ENCODE measurements around the gene LTBP1. TPM values are rescaled to one million over a fixed set of nuclear protein-coding genes. Genes with fewer than 3 reads are reported as not detected.

LTBP1 gene
- total and polyA plus RNA-seq, 2 donors (not counting 1 experiment from before 2014, with no cell fraction given), result 0.69 TPM; not detected in 1

DNA sequence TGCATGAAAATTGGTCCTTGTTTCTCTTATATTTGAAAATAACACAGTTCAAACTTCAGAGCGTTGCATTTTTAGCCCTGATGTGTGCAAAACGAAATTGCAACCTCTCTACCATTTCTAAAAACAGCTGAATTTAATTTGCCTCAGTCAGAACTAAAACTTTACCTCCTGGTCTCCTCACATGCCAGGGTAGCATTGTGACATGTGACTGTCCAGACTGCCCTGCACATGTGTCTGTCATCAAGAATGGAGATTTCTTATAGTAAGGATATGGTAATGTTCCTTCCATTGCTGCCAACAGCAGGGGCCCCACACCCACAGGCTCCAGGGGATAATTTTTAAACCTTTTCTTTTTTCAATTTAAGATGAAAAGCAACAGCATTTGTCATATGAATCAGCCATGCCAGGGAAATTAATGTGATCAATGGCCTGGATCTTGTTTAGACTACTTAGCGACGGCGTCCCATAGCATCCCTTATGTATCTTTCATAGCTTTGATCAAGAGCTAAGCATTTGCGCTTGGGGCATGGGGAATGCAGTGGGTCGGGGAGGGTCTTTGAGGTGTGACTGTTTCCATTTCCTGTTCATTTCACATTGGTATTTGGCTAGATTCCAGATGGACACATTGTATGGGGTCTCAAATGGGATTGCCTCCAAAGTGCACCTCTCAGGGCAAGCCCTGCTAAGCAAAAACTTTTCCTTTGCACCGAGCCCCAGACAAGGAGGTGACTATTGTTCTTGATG lies 437.3 kb downstream of the LTBP1 start:
- H4K20me1 ChIP-seq (ENCODE audit: control insufficient read depth, insufficient read depth, low read length, poor library complexity, severe bottlenecking), result no peaks in the 10 kb centered on the region

DNA sequence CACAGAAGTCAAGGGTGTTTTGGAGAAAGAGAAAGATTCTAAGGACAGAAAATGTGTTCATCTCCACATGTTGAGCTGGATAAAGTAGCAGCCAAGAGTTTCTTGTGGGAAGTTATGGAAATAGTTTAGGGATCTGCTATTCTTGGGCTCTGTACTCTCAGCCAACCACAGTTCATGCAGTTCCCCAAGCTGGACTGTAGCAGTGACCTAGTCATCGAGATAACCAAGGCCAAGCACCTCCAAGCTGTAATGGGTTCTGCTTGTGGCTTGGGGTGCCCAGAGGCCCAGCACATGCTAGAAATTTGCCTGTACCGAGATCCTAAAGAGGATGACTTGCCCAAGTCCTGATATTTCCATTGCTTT lies 437.8 kb downstream of the LTBP1 start:
- no peak overlapping the region for H3K4me3 ChIP-seq (ENCODE audit: control extremely low read depth in 1 of 5, extremely low read depth in 1 of 5, insufficient read depth in 1 of 5, low read depth in 2 of 5, low read length in 4 of 5)
- no peaks in the 10 kb centered on the region for H4K20me1 ChIP-seq (ENCODE audit: control insufficient read depth, insufficient read depth, low read length, poor library complexity, severe bottlenecking)
- H3K9ac ChIP-seq (ENCODE audit: low read length), result no peak overlapping the region
- H3K27ac Mint-ChIP-seq, result no peak overlapping the region
- H3K27ac ChIP-seq (ENCODE audit: low read length in 2 of 2), result no peak overlapping the region
- DNase-seq, result no peak
- CTCF ChIA-PET, result interaction anchor here (1.6 kb wide), 1 partner anchor 11 kb away, joined by 5 read pairs; no protein-coding TSS in a partner anchor
- H3K36me3 ChIP-seq (replicated peaks in 1 of 2; ENCODE audit: control extremely low read depth in 1 of 2, control insufficient read depth in 1 of 2, extremely low read depth in 1 of 2, insufficient read depth in 2 of 2, low read length in 1 of 2), result no peaks in the 10 kb centered on the region
- H2AFZ ChIP-seq (ENCODE audit: insufficient read depth, low read depth, low read length, poor library complexity, severe bottlenecking), result no peak overlapping the region
- no peaks in the 10 kb centered on the region for H3K27me3 ChIP-seq (replicated peaks in 1 of 4; ENCODE audit: control extremely low read depth in 1 of 4, control insufficient read depth in 3 of 4, insufficient read depth in 4 of 4, low read length in 3 of 4)
- H3K27me3 Mint-ChIP-seq, result peaks cover 4% of the 10 kb centered on the region
- peaks cover 0 to 6% (median 0%) of the 10 kb centered on the region in 3 donors for H3K9me3 ChIP-seq (ENCODE audit: control extremely low read depth in 1 of 3, control insufficient read depth in 2 of 3, insufficient read depth in 1 of 3, low read length in 2 of 3)
- H3K4me3 Mint-ChIP-seq, result no peak overlapping the region
- no peak for TF ChIP-seq EZH2 (IDR thresholded peaks at IDR 0.05; ENCODE audit: borderline replicate concordance, insufficient read depth, low read depth, low read length, poor library complexity, severe bottlenecking)
- TF ChIP-seq, protein P1, sequence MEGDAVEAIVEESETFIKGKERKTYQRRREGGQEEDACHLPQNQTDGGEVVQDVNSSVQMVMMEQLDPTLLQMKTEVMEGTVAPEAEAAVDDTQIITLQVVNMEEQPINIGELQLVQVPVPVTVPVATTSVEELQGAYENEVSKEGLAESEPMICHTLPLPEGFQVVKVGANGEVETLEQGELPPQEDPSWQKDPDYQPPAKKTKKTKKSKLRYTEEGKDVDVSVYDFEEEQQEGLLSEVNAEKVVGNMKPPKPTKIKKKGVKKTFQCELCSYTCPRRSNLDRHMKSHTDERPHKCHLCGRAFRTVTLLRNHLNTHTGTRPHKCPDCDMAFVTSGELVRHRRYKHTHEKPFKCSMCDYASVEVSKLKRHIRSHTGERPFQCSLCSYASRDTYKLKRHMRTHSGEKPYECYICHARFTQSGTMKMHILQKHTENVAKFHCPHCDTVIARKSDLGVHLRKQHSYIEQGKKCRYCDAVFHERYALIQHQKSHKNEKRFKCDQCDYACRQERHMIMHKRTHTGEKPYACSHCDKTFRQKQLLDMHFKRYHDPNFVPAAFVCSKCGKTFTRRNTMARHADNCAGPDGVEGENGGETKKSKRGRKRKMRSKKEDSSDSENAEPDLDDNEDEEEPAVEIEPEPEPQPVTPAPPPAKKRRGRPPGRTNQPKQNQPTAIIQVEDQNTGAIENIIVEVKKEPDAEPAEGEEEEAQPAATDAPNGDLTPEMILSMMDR (IDR thresholded peaks at IDR 0.05), result no peak
- WGBS (ENCODE audit: insufficient coverage), result 100% methylated on average over 1 of the region's 2 CpGs
- peaks cover 16% of the 10 kb centered on the region for H3K4me1 Mint-ChIP-seq
- H3K4me2 ChIP-seq (replicated peaks; ENCODE audit: low read depth, low read length, poor library complexity, severe bottlenecking), result no peak overlapping the region
- H3K9me3 Mint-ChIP-seq (ENCODE audit: insufficient read depth), result no peaks in the 10 kb centered on the region
- H3K79me2 ChIP-seq (ENCODE audit: control insufficient read depth, insufficient read depth, low read length), result no peaks in the 10 kb centered on the region
- intact Hi-C loops (cut with micrococcal nuclease), result no loop called here
- POLR2A ChIA-PET, result no interaction called here
- peaks cover 4 to 15% of the 10 kb centered on the region in 2 donors for H3K4me1 ChIP-seq (ENCODE audit: control insufficient read depth in 2 of 2, insufficient read depth in 2 of 2, low read length in 2 of 2)
- no peak for ATAC-seq (ENCODE audit: low read depth)

More for the DNA sequence above, 437.3 kb downstream of the LTBP1 start:
- intact Hi-C loops (cut with micrococcal nuclease), result no loop called here
- Histone ChIP-seq H3K9me3 (ENCODE audit: control extremely low read depth in 1 of 3, control insufficient read depth in 2 of 3, insufficient read depth in 1 of 3, low read length in 2 of 3) (peaks cover 0 to 6% (median 0%) of the 10 kb centered on the region in 3 donors), H3K4me2 (replicated peaks; ENCODE audit: low read depth, low read length, poor library complexity, severe bottlenecking) (no peak overlapping the region), H3K27ac (ENCODE audit: low read length in 2 of 2) (no peak overlapping the region), H3K9ac (ENCODE audit: low read length) (no peak overlapping the region), H3K4me1 (ENCODE audit: control insufficient read depth in 2 of 2, insufficient read depth in 2 of 2, low read length in 2 of 2) (peaks cover 4 to 15% of the 10 kb centered on the region in 2 donors), H3K36me3 (replicated peaks in 1 of 2; ENCODE audit: control extremely low read depth in 1 of 2, control insufficient read depth in 1 of 2, extremely low read depth in 1 of 2, insufficient read depth in 2 of 2, low read length in 1 of 2) (no peaks in the 10 kb centered on the region), H3K27me3 (replicated peaks in 1 of 4; ENCODE audit: control extremely low read depth in 1 of 4, control insufficient read depth in 3 of 4, insufficient read depth in 4 of 4, low read length in 3 of 4) (no peaks in the 10 kb centered on the region), H3K4me3 (ENCODE audit: control extremely low read depth in 1 of 5, extremely low read depth in 1 of 5, insufficient read depth in 1 of 5, low read depth in 2 of 5, low read length in 4 of 5) (no peak overlapping the region), H2AFZ (ENCODE audit: insufficient read depth, low read depth, low read length, poor library complexity, severe bottlenecking) (no peak overlapping the region), H3K79me2 (ENCODE audit: control insufficient read depth, insufficient read depth, low read length) (no peaks in the 10 kb centered on the region)
- Mint-ChIP-seq H3K4me1 (peaks cover 16% of the 10 kb centered on the region), H3K4me3 (no peak overlapping the region), H3K27me3 (peaks cover 4% of the 10 kb centered on the region), H3K27ac (no peak overlapping the region), H3K9me3 (ENCODE audit: insufficient read depth) (no peaks in the 10 kb centered on the region)
- ATAC-seq (ENCODE audit: low read depth) (no peak), DNase-seq (no peak)
- no peak for TF ChIP-seq EZH2 (IDR thresholded peaks at IDR 0.05; ENCODE audit: borderline replicate concordance, insufficient read depth, low read depth, low read length, poor library complexity, severe bottlenecking)
- TF ChIP-seq, protein P1 (IDR thresholded peaks at IDR 0.05), result no peak
- ChIA-PET POLR2A (no interaction called here), CTCF (interaction anchor here (1.6 kb wide), 1 partner anchor 12 kb away, joined by 5 read pairs; no protein-coding TSS in a partner anchor)
- 92% methylated on average over 6 of the region's 8 CpGs for WGBS (ENCODE audit: insufficient coverage)
